Endometrium (tissue), 2 donors: ENCODE measurements around the gene CACNB3.
A peak's percentile ranks its signal among the peaks of the same experiment; 100 is the strongest.

Source experiments
- FAIRE-seq: peaks from 2 replicates; lab custom pipeline; 2012; peaks lifted over from hg19 to GRCh38; lab: Jason Lieb, UNC
- donor health status: control.
- donor health status: control.

Gene CACNB3

GRCh38 chr12:48788854-48789775, 29.2 kb upstream of the CACNB3 start, which contains the start of gene ADCY6:
Gene ADCY6, minus strand, starts transcription at chr12:48789089. Its CDS starts 5,655 bp downstream, at chr12:48783434.
- no peak for FAIRE-seq

- FAIRE-seq, result no peak
These were observed 28.4 kb upstream of the CACNB3 start for GRCh38 chr12:48789858-48790326.

GRCh38 chr12:48793696-48794095, 24.6 kb upstream of the CACNB3 start:
- FAIRE-seq, result no peak

- FAIRE-seq, result no peak
These were observed 23.4 kb upstream of the CACNB3 start for GRCh38 chr12:48794870-48795269.

- peak; percentile 57 for FAIRE-seq
These were observed 22.5 kb upstream of the CACNB3 start for GRCh38 chr12:48795550-48796455.

GRCh38 chr12:48796976-48797375, 21.3 kb upstream of the CACNB3 start:
- FAIRE-seq, result no peak

- FAIRE-seq, result no peak
These were observed 17.8 kb upstream of the CACNB3 start for GRCh38 chr12:48800457-48800856.

GRCh38 chr12:48800971-48801370, 17.3 kb upstream of the CACNB3 start:
- no peak for FAIRE-seq

GRCh38 chr12:48803675-48804074, 14.6 kb upstream of the CACNB3 start:
- no peak for FAIRE-seq

- no peak for FAIRE-seq
These were observed 10.3 kb upstream of the CACNB3 start for GRCh38 chr12:48807981-48808380.

GRCh38 chr12:48810903-48811431, 7.3 kb upstream of the CACNB3 start:
- FAIRE-seq, result peak; percentile 88

- no peak for FAIRE-seq
These were observed 6.7 kb upstream of the CACNB3 start for GRCh38 chr12:48811437-48812090.

- FAIRE-seq, result no peak
These were observed 5.9 kb upstream of the CACNB3 start for GRCh38 chr12:48812389-48812788.

- FAIRE-seq, result peak; percentile 96
These were observed 4.6 kb upstream of the CACNB3 start for GRCh38 chr12:48813465-48814261.

GRCh38 chr12:48814262-48815125, 3.8 kb upstream of the CACNB3 start:
- no peak for FAIRE-seq

GRCh38 chr12:48815126-48816110, 2.9 kb upstream of the CACNB3 start:
- no peak for FAIRE-seq

GRCh38 chr12:48816143-48816854, 2.0 kb upstream of the CACNB3 start:
- no peak for FAIRE-seq
